CD14-positive monocyte (primary cell): ENCODE measurements around the gene GRIK2. TPM values are rescaled to one million over a fixed set of nuclear protein-coding genes. Genes with fewer than 3 reads are reported as not detected.

Source experiments
- DNase-seq, 3 donors: peaks; one replicate each; pipeline ENCODE4 v3.0.0-alpha.2; 2011 to 2022
- H2AFZ ChIP-seq: 2 replicates; pipeline ENCODE4 v1.6.0; 2012; ENCODE audit warnings: mild to moderate bottlenecking, low read depth, low read length, inconsistent platforms; ENCODE audit not compliant: insufficient read depth, poor library complexity, severe bottlenecking
- H3K27ac ChIP-seq, 2 donors: 1 replicate in 1 of 2; 2 replicates in 1 of 2; pipeline ENCODE4 v1.5.1; 2012 to 2013; ENCODE audit warnings: low read length in 2 of 2, control low read depth in 1 of 2, inconsistent platforms in 1 of 2, low read depth in 1 of 2, mild to moderate bottlenecking in 1 of 2
- H3K27me3 ChIP-seq, 2 donors: one replicate each; pipeline versions ENCODE4 v1.6.0 to v1.6.1; 2011 to 2013; ENCODE audit warnings: low read length in 2 of 2; ENCODE audit not compliant: control insufficient read depth in 2 of 2, insufficient read depth in 2 of 2
- H3K36me3 ChIP-seq, 2 donors: replicated peaks in 1 of 2; 1 replicate in 1 of 2; 2 replicates in 1 of 2; pipeline versions ENCODE4 v1.5.1 to v1.6.1; 2012 to 2013; ENCODE audit warnings: low read length in 2 of 2, control low read depth in 1 of 2, inconsistent platforms in 1 of 2, mild to moderate bottlenecking in 1 of 2; ENCODE audit not compliant: insufficient read depth in 2 of 2, control insufficient read depth in 1 of 2
- H3K4me1 ChIP-seq, 2 donors: 1 replicate in 1 of 2; 2 replicates in 1 of 2; pipeline versions ENCODE4 v1.5.1 to v1.6.1; 2012 to 2013; ENCODE audit warnings: low read length in 2 of 2, control low read depth in 1 of 2, inconsistent platforms in 1 of 2, mild to moderate bottlenecking in 1 of 2, moderate library complexity in 1 of 2; ENCODE audit not compliant: insufficient read depth in 2 of 2, control insufficient read depth in 1 of 2
- H3K4me2 ChIP-seq: replicated peaks from 2 replicates; pipeline ENCODE3; 2012; ENCODE audit warnings: low read length, moderate library complexity, mild to moderate bottlenecking; ENCODE audit not compliant: poor library complexity, severe bottlenecking; ENCODE audit errors: extremely low read depth
- H3K4me3 ChIP-seq, 3 experiments: fragments of 200-600 bp in 1 of 3; sonication (generic) in 1 of 3; replicated peaks in 1 of 3; 1 replicate in 2 of 3; 2 replicates in 1 of 3; pipeline ENCODE4 v1.5.1; 2011 to 2013; ENCODE audit warnings: low read length in 3 of 3, mild to moderate bottlenecking in 3 of 3, control low read depth in 2 of 3, low read depth in 2 of 3, inconsistent platforms in 1 of 3, moderate library complexity in 1 of 3
- H3K79me2 ChIP-seq: 2 replicates; pipeline ENCODE4 v1.6.0; 2012; ENCODE audit warnings: mild to moderate bottlenecking, control low read depth, inconsistent platforms, low read length, moderate library complexity; ENCODE audit not compliant: insufficient read depth
- H3K9ac ChIP-seq: 2 replicates; pipeline ENCODE4 v1.6.0; 2017; ENCODE audit warnings: low read length, mild to moderate bottlenecking; ENCODE audit not compliant: insufficient read depth, poor library complexity, severe bottlenecking
- H3K9me3 ChIP-seq, 2 donors: replicated peaks in 1 of 2; 1 replicate in 1 of 2; 2 replicates in 1 of 2; pipeline versions ENCODE4 v1.5.1 to v1.6.1; 2012 to 2013; ENCODE audit warnings: low read length in 2 of 2, control low read depth in 1 of 2; ENCODE audit not compliant: control insufficient read depth in 1 of 2, insufficient read depth in 1 of 2
- H4K20me1 ChIP-seq: 2 replicates; pipeline ENCODE4 v1.6.0; 2012; ENCODE audit warnings: mild to moderate bottlenecking, low read length, control low read depth, moderate library complexity; ENCODE audit not compliant: insufficient read depth
- H3K27ac Mint-ChIP-seq, 7 donors: one replicate each; pipeline ENCODE4 v1.8.0; 2020; ENCODE audit warnings: mild to moderate bottlenecking in 7 of 7, mixed read lengths in 7 of 7, moderate library complexity in 6 of 7, inconsistent platforms in 2 of 7
- H3K27me3 Mint-ChIP-seq, 3 donors: one replicate each; pipeline ENCODE4 v1.8.0; 2021 to 2022; ENCODE audit warnings: low read depth in 3 of 3, mild to moderate bottlenecking in 3 of 3, mixed read lengths in 3 of 3, moderate library complexity in 3 of 3, inconsistent platforms in 1 of 3
- H3K36me3 Mint-ChIP-seq, 2 donors: one replicate each; pipeline ENCODE4 v1.8.0; 2020; ENCODE audit warnings: mixed read lengths in 2 of 2, inconsistent platforms in 1 of 2, mild to moderate bottlenecking in 1 of 2
- H3K4me1 Mint-ChIP-seq: one replicate; pipeline ENCODE4 v1.8.0; 2020; ENCODE audit warnings: mild to moderate bottlenecking, mixed read lengths
- H3K4me3 Mint-ChIP-seq, 2 donors: one replicate each; pipeline ENCODE4 v1.8.0; 2020; ENCODE audit warnings: mild to moderate bottlenecking in 2 of 2, mixed read lengths in 2 of 2, moderate library complexity in 1 of 2
- H3K9me3 Mint-ChIP-seq, 7 donors: one replicate each; pipeline ENCODE4 v1.8.0; 2020 to 2022; ENCODE audit warnings: mixed read lengths in 7 of 7, mild to moderate bottlenecking in 6 of 7, moderate library complexity in 6 of 7, inconsistent platforms in 2 of 7
- CTCF ChIP-seq: fragments of 200-600 bp; IDR thresholded peaks from one replicate; pipeline ENCODE4 v1.8.0; 2022; ENCODE audit warnings: antibody characterized with exemption, mild to moderate bottlenecking
- WGBS: methylation state at CpG from one replicate; pipeline ENCODE4 v1.1.5; 2013; ENCODE audit warnings: missing lambda C conversion rate; ENCODE audit not compliant: insufficient coverage; 5-methylcytosine and 5-hydroxymethylcytosine counted together
- intact Hi-C, 2 donors: fragments of 100-400 bp; cut with micrococcal nuclease; formaldehyde crosslinking; loops; one replicate each; pipeline versions ENCODE4 v1.15.0 to v1.15.1; 2023
- polyA plus RNA-seq, 3 donors: library from polyadenylated mRNA; depleted of rRNA in 1 of 3; unstranded in 2 of 3; stranded (reverse) in 1 of 3; fragments of 300-500 nt in 2 of 3; fragments of >200 nt in 1 of 3; fragmentation: Illumina TruSeq in 2 of 3; gene quantifications; 1 replicate in 2 of 3; 2 replicates in 1 of 3; pipeline ENCODE4 v1.2.3, GENCODE V29; 2012 to 2021

The GRIK2 gene
- polyA plus RNA-seq, 3 donors, result not detected

GRCh38 chr6:101740631-101741030 lies 347.1 kb downstream of the GRIK2 start:
- 57% methylated on average over 1 of the region's 2 CpGs for WGBS
- Mint-ChIP-seq H3K4me3 (no peak overlapping the region), H3K4me1 (no peaks in the 10 kb centered on the region), H3K27ac (no peak overlapping the region), H3K9me3 (peaks cover 6 to 24% (median 16%) of the 10 kb centered on the region in 7 donors), H3K36me3 (no peaks in the 10 kb centered on the region), H3K27me3 (peaks cover 0 to 1% (median 0%) of the 10 kb centered on the region in 3 donors)
- Histone ChIP-seq H2AFZ (no peak overlapping the region), H3K4me3 (no peak overlapping the region), H3K79me2 (no peaks in the 10 kb centered on the region), H3K4me1 (no peaks in the 10 kb centered on the region), H4K20me1 (no peaks in the 10 kb centered on the region), H3K9me3 (peaks cover 0 to 9% of the 10 kb centered on the region in 2 donors), H3K36me3 (no peaks in the 10 kb centered on the region), H3K9ac (no peak overlapping the region), H3K4me2 (no peak overlapping the region), H3K27ac (no peak overlapping the region), H3K27me3 (no peaks in the 10 kb centered on the region)
- no peak for DNase-seq
- intact Hi-C loops, result no loop called here
- TF ChIP-seq CTCF, result no peak

GRCh38 chr6:101741474-101742171 lies 348.1 kb downstream of the GRIK2 start:
- Histone ChIP-seq H3K27ac (no peak overlapping the region), H3K4me1 (no peaks in the 10 kb centered on the region), H3K9ac (no peak overlapping the region), H3K9me3 (peaks cover 0 to under 1% of the 10 kb centered on the region in 2 donors), H3K27me3 (no peaks in the 10 kb centered on the region), H3K36me3 (no peaks in the 10 kb centered on the region), H2AFZ (no peak overlapping the region), H3K4me2 (no peak overlapping the region), H3K4me3 (no peak overlapping the region), H4K20me1 (no peaks in the 10 kb centered on the region), H3K79me2 (no peaks in the 10 kb centered on the region)
- Mint-ChIP-seq H3K9me3 (peaks cover 8 to 18% (median 14%) of the 10 kb centered on the region in 7 donors), H3K4me1 (no peaks in the 10 kb centered on the region), H3K4me3 (no peak overlapping the region), H3K27ac (no peak overlapping the region), H3K36me3 (no peaks in the 10 kb centered on the region), H3K27me3 (no peaks in the 10 kb centered on the region)
- no peak for DNase-seq
- intact Hi-C loops, result no loop called here
- WGBS, result no CpG with 5 or more reads among the region's 2 CpGs
- no peak for TF ChIP-seq CTCF
